ENCODE results near the gene UFD1.
A peak's percentile ranks its signal among the peaks of the same experiment; 100 is the strongest.

UFD1 gene

DNA sequence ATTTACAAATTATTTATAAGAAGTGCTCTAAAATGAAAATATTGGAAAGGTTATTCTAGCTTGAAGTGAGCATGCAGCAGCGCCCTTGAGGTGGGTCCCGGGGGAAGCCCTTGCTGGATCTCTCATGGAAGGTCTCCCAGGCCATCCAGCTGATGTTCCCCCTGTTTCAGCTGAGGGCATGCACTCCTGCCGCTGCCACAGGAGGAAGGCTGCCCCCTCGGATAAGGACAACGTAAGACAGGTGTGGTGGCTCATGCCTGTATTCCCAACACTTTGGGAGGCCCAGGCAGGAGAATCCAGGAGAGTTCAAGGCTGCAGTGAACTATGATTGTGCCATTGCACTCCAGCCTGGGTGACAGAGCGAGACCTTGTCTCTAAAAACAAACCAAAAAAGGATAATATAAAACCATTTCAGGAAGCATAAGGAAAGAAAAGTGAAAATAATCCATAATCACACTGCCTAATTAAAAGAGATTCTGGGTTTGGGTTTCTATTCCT lies 15.7 kb upstream of the UFD1 start:
- DNase-seq: no peak

DNA sequence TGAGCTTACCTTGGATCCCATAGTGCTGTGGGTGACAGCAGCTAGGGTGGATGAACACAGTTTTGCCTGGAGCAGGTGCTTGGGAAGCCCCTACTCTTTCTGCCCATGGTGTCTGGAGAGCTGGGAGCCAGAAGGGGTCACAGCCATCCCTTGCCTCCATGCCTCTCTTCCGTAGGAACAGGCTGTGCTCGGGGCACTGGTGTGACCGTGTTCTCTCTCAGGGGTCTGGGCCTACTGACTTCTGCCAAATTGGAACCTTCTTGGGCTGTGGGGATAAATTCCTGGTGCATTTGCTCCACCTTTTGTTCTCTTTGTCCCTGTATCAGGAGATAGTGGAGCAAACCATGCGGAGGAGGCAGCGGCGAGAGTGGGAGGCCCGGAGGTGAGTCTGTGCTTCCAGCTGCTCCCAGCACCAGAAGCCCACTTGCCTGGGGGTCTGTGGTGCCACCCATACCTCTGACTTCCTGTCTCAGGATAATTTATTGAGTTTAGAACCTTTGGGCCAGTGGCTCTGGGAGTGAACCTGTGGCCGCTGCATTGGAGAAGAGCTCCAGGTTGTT lies 15.1 kb upstream of the UFD1 start:
- DNase-seq: no peak

DNA sequence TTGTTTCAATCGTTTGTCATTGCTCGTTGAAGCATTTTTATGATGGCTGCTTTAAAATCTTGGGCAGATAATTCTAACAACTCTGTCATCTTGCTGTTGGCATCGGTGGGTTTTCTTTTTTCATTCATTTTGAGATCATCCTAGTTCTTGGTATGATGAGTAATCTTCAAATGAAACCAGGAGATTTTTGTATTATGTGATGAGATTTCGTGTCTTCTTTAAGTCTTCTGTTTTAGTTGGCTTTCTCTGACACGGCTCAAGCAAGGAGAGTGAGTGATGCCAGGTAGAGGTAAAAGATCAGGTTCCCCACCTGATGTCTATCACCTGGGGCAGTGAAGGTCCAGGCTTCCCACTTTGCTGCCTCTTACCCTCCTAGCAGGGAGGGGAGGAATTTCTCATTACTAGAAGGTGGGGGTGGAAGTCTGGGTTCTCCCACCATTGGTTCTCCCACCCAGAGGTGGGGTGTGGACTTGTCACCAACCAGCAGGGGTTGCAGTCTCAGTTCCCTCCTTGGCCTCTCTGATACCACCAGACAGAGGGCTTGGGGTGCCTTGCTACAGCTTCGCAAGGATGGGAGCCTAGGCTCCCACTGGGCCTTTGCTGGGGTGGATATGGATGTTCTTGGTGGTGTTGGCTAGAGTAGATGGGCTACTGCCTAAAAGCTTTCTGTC lies 13.6 kb upstream of the UFD1 start:
- DNase-seq: no peak

DNA sequence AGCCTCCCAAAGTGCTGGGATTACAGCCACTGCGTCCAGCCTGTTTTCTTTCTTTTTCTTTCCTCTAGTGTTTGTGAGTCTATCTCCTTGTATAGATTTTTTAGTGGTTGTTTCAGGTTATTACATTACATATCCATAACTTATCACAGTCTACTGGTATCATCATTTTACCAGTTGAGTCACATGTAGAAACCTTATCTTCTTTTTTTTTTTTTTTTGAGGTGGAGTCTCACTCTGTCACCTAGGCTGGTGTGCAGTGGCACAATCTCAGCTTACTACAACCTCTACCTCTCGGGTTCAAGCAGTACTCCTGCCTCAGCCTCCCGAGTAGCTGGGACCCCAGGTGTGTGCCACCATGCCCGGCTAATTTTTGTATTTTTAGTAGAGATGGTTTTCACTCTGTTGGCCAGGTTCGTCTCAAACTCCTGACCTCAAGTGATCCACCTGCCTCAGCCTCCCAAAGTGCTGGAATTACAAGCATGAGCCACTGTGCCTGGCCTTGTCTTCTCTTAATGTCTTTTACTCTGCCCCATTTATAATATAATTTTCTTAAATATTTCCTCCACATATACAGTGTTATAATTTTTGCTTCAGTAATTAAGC lies 11.7 kb upstream of the UFD1 start:
- DNase-seq: no peak

DNA sequence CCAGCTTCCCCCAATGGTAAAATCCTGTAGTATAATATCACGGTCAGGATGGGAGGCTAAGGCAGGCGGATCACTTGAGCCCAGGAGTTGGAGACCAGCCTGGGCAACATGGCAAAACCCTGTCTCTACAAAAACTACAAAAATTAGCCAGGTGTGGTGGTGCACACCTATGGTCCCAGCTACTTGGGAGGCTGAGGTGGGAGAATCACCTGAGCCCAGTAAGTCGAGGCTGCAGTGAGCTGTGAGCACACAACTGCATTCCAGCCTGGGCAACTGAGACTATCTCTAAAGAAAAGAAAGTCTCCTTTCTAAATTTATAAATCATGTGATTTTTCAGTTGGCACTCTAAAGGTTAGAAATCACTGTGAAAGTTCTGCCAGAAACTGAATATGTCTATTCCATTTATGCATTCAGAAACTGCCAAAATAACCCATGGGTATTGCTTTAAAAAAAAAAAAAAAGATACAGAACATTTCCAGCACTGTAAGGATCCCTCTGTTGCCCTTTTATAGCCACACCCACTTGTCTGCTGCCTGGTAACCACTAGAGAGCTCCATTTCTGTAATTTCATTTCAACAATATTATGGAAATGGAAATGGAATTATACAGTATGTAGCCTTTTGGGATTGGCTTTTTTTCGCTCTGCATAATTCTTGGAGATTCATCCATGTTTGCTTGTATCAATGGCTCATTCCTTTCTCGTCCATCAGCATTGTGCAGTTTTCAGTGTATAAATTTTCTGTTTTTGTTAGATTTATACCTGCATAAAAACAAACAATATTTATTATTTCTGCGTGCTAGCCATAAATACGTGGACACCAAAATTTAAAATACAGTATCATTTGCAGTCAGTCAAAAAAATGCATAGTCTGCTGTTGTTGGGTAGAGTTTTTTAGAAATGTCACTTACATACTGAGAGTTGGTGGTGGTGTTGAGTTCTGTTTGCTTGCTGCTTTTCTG lies 10.2 kb upstream of the UFD1 start:
- DNase-seq: peak; percentile 63

DNA sequence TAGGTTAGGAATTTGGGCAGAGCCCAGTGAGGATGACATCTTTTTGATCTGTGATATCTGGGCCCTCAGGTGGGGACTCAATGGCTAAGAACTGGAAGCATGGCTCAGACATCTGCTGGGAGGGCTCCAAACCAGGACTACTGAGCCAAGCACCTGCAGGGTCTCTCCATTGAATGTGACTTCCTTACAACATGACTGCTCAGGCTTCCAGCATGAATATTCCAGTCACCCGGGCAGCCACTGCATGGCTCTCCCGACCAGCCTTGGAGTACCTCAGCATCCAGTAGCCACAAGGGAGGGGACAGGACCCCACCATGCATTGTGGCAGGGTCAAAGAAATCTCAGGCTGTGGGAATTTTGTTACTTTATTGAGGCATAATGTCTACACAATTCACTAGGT lies 9.3 kb upstream of the UFD1 start:
- DNase-seq: no peak

DNA sequence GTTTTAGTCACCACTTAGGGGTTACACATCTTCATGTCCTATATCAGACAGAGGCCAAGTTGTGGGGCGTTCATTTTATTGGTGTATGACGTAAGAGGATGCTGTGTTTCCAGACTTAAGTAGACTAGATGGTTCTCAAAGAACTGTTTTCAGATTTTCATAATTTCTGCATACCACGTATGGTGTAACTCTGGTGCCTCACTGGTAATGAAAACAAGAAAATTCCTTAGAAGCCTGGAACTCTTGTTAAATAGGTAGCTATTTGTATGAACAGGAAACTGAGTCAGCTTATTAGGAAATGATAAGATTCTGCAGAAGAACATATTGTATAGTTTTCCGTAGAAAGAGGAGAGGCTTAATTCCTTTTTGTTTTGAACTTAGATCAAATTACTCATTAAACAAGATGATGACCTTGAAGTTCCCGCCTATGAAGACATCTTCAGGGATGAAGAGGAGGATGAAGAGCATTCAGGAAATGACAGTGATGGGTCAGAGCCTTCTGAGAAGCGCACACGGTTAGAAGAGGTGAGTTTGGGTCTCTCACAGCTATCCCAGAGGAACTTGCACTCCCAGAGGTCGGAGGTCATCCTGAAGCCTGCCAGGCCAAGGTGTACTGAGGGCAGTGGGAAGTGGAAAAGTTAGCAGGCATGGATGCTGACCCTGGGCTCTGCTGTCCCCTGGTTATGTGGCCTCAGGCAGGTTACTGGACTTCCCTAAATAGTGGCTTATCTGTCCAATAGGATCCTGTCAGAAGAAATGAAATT lies 4.7 kb upstream of the UFD1 start:
- DNase-seq: no peak

DNA sequence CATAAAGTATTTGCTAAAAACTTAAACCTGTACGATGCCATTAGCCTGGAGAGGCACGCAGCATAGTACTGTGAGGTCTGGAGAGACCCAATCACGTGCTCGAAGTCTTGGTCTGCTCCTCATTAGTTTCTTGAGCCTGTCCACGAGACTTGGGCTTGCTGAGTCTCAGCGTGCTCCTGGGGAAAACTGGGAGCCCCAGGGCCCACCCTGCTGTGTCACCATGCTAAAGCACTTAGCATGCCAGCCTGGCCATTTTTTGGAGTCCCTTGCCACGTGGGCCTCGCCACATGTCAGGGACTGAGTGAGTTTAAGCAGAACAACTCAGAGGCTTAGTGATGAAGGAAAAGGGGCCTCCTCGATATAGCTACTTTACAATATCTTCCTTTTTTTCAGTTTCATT lies 3.3 kb upstream of the UFD1 start:
- DNase-seq: no peak

DNA sequence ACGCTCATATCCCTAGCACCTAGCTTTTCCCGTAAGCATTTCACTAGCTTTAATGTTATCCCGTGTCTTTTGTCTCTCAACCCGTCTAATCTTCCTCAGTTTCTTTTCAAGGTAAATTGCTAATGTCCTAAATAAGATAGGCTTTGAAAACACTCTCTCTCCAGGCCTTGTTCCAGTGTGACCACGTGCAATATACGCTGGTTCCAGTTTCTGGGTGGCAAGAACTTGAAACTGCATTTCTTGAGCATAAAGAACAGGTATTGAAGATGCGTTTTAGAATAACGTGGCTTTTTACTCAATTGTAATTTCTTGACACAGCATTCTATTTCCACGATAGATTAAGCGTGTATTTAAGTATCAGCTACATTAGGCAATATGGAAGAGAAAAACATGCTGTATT lies 1.8 kb upstream of the UFD1 start:
- no peak for DNase-seq

DNA sequence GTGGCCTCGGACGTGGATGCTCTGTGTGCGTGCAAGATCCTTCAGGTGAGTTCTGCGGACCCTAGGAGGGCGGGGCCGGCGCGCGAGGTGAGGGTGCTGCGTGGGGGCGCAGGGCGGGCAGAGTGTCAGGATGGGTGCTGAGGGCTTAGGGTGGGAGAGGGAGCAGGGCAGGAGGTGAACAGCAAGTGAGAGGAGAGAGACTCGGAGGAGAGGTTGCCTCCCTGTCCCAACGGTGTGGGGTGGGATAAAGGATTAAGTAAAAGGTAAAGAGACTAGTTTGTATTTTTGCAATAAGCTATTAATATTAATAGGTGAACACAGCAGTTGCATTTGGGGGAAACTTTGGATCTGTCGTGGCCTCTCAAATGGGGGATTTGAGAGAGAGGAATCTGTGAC lies 1.2 kb upstream of the UFD1 start:
- peak; percentile 17 for DNase-seq

DNA sequence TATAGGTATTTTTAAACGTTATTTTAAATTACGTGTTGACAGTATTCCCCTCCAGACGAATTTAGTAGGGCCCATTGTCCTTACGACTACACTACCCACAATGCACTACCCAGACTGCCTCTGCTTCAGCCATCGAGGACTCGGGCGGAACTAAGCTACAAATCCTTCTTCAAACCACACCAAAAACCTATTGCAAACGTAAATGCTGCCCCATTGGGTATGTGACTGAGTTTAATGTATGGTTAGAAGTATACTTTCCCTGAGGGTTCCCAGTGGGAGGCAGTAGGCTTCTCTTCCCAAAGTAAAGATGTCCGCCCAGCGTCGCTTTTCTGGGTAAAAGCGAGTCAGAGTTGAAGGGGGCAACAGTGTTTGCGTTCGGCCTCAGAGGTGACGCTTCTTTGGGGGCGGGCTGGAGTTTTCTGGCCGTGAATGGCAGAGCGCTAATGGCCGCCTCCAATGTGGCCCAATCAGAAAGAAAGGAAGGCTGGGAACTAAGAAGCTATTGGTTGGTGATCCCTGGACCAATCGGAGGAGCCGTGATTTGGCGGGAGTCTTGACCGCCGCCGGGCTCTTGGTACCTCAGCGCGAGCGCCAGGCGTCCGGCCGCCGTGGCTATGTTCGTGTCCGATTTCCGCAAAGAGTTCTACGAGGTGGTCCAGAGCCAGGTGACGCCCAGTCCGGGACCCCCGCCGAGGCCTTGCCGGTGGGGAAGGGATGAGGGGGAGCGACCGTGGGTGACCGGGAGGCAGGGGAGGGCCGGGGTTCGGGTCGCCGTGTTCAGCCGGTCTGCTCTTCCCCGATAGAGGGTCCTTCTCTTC lies 571 bp upstream of the UFD1 start, which contains the start of gene CDC45:
CDC45 (plus strand) TSS at position 566 of the 818 bp plus-strand sequence; CDS start at position 615, 49 bp downstream.
- peak; percentile 99 for DNase-seq

DNA sequence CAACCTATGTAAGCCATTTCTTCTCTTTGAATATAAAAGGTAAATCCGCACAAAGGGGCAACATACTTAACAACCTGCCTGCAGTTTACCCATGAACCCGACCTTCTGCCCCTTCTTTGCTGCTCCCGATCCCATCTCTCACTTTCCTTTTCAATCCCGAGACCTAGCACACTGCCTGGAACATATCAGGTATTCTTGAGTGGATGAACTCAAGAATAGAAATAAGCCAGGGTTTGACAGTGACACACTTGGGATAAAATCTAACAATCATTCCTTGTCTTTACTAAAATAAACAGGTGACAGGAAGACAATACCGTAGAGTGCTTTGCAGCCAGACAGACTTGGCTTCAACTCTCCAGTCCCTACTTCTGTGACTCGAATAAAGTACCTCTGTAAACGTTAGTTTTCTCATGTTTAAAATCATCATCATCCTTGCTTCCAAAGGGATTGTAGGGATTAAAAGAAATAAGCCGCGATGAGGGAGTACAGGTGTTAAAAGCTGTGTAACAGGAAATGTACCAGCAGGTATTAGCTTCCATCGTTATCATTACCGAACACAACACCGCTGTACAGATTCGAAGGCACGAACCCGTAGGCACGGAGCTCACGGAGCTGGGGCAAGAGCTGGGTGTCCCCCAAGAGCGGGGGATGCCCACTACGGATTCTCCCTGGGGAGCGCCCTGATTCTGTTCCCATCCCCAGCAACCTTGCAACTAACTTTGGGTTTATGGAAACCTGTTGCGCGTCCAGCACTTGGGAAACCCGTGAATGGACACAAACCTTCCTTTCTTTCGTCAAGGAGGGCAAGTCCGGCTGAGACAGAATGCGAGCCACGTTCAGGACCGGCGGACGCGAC lies 720 bp downstream of the UFD1 start:
- DNase-seq: peak; percentile 40

DNA sequence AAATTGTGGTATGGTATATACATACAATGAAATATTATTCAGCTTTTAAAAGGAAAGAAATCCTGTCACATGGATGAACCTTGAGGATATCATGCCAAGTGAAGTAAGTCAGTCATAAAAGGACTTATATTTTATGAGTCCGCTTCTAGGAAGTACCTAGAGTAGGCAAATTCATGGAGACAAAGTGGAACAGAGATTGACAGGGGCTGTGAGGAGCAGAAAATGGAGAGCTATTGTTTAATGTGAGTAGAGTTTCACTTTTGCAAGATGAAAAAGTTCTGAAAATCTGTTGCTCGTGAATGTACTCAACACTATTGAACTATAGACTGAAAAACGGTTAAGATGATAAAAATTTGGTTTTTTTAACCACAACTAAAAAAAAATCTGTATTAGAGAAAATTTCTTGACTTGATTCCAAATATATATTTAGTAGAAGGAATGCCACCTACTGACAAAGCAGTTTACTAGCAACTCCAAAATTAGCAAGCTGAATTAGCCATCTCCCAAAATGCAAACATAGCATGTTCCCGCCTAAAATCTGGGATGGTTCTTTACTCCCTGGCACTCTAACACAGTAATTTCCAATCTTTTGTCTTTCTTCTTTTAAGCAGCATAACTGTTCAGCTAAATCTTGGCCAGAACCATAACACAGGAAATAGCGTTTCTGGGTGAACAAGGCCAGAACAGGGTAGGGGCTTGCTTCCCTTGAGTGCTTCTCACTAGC lies 1.5 kb downstream of the UFD1 start:
- peak; percentile 55 for DNase-seq

DNA sequence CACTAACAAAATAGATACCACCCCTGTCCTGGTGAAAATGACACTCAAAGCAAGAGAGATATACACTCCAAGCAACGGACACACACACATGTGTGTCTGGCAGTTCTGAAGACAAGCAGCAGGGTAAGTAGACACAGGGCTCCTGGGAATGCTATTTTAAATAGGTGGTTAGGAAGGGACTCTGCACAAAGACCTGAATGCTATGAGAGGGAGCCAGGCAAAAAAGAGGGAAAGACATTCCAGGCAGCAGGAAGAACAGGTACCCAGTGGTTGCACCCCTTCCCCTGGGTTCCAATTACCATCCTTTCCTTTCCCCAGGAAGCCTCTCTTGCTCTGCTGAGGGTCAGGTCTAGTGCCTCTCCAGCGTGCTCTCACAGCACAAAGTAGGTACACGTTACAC lies 3.0 kb downstream of the UFD1 start:
- no peak for DNase-seq

DNA sequence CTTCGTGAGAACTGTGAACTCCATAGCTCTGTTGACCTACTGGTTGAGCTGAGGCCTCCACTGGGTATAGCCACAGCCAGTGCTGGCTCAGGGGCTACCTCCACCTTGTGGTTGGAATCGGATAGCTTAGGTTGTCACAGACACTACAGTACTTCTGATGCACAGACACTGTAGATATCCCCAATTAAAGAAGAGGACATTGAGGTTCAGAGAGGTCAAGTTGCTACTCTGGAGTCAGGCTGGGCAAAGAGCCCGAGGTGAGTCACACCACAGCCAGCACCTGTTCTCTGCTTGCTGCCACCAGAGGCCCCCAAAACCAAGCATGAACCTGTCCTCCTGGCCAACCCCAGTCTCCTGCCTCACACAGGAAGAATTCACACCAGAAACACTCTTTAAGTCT lies 5.4 kb downstream of the UFD1 start:
- DNase-seq: no peak

DNA sequence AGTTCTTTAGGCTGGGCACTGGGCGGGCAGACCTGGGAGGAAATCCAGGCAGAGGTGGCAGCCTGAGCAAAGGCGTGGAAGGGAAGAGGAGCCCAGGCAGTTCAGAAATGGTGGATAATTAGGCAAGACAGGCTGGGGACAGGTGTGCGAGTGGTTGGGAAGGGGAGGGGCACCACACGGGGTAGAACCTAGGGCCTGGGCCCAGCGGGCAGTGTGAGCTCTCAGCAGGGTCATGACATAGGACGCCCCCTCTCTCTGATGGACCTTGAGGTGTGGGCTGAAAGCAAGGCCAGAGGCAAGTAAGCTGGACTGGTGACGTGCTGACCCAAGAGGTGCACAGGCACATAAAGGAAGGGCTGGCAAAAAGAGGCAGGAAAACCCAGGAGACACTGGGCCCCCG lies 6.8 kb downstream of the UFD1 start:
- DNase-seq: no peak

DNA sequence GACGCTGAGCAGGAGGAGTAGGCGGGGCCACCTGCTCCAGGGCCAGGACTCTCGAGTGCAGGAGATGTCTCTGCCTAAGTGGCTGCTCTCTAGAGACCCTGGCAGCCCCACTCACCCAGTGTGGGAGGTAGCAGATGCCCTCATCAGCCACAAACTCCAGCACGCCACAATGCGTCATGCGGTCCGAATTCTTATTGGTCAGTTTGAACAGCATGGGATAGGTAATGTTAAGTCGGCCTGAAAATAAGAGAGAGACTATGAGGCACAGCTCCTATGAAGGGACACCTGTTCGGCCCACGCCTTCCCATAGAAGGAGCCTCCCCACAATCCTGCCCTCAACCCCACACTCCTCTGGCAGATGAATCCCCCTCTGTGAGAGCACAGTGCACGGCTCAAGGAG lies 7.4 kb downstream of the UFD1 start:
- no peak for DNase-seq

DNA sequence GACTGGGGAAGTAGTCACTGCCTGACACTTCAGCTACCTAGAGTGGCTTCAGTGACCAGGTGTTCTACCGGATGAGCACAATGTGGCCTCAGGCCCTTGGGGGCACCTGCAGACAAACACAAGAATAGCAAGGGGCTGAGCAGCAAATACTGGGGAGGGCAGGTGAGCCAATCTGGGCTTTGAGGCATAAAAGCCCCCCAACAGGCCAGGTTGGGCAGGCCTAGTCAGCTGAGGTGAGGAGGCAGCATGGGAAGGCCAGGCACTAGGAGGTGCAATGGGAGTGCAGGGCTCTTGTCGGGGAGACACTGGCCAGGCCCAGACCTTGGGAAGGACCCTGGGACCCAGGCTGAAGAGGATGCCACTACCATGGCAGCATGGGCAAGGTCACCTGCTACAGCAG lies 9.0 kb downstream of the UFD1 start:
- DNase-seq: no peak

DNA sequence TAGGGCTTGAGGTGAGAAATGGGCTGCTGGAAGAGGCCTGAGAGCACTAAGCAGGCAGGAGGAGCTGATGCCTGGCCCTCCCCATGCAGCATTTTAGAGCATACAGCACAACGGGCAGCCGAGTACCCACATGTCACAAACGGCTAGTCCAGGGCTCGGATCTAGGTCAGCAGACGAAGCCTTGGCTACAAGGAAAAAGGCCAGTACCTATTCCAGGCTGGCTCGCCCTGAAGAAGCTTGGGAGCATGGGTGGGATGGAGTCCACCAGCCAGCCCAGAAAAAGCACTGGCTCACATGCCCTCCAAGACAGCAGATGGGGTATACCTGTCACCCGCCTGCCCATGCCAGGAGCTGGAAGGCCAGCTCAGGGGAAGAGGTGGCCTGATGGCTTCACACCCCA lies 9.6 kb downstream of the UFD1 start:
- no peak for DNase-seq

DNA sequence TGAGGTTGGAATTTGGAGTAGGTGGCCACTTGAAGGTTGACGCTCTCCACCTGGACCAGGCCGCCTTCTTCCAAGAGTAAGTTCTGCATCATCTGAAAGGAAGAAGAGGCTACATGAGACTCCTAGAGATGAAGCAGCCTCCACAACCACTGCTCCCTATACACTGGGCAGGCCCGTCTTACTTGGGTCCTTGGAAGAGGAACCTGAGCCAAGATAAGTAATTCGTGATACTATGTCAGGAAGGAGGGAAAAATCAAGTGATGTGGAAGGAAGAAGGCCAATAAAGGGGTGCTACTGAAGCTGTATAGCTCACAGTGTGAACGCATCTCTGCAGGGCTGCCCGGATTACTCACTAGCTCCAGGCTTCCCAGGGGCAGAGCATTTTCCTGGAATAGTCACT lies 11.1 kb downstream of the UFD1 start:
- DNase-seq: no peak

All from hematopoietic multipotent progenitor cell treated with erythropoietin and hydrocortisone succinate and interleukin-3 and kit ligand, for 4 days (in vitro differentiated cells).